ENCODE measurements around the gene ICA1.
"Not testable (repeated sequence)": the region's sequence is repeated elsewhere in the genome, so short reads cannot be mapped to it uniquely, and the experiment has no call there.

Gene ICA1

DNA sequence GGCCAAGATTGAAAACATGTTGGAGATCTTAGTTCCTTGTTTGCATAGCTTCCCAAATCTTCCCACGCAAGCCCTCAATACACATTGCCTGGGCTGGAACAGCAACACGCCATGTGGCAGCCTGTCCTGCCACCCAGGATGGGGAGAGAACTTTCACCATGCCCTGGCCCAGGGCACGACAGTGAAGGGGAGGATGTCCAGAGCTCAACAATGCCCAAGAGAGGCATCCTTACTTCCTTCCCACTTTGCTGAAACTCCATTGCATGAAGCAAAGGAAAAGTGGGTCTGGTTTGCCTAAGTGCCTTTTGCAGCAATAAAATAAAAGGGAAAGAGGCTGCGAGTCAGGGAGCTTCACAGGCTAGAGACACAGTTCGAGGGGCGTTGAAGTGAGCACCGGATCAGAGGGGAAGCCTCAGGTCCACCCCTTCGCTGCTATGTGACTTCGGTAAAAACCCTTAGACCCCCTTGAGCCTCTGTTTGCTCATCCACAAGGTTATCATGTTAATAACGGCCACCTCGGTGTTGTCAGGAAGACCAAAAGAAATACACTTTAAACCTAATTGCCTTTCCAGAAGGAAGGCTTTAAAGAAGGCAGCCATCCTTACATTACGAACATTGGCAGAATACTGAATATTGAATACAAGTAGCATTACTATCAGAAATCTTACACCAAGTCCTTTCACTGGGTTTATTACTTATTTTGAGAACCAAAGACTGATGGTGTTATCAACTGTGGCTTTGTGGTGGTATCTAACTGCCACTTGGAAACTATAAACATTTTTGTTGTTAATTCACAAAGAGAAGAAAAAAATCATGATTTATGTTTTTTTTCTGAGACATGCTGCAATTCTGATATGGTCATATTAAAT lies 133.3 kb downstream of the ICA1 start:
- DNase-seq: no peak

DNA sequence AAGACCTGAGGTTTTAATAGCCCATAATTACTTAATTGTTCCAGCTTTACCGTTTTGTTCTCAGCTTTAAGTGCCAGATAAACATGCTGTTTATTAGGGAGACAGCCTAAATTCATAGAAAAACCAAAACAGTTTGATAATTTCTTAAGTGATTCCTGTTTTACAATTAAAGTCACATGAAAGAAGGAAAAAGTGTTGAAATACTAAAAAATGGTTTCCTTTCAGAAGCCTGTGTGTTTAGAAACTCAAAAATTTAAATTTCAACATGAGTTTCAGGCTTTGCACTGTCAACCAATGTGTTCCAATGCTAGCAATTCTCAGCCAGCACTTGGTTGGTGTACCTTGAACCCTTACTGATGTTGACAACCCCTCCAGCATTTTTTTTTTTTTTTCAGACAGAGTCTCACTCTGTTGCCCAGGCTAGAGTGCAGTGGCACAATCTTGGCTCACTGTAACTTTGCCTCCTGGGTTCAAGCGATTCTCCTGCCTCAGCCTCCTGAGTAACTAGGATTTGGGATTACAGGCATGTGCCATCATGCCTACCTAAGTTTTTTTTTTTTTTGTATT lies 135.3 kb downstream of the ICA1 start:
- DNase-seq: no peak

DNA sequence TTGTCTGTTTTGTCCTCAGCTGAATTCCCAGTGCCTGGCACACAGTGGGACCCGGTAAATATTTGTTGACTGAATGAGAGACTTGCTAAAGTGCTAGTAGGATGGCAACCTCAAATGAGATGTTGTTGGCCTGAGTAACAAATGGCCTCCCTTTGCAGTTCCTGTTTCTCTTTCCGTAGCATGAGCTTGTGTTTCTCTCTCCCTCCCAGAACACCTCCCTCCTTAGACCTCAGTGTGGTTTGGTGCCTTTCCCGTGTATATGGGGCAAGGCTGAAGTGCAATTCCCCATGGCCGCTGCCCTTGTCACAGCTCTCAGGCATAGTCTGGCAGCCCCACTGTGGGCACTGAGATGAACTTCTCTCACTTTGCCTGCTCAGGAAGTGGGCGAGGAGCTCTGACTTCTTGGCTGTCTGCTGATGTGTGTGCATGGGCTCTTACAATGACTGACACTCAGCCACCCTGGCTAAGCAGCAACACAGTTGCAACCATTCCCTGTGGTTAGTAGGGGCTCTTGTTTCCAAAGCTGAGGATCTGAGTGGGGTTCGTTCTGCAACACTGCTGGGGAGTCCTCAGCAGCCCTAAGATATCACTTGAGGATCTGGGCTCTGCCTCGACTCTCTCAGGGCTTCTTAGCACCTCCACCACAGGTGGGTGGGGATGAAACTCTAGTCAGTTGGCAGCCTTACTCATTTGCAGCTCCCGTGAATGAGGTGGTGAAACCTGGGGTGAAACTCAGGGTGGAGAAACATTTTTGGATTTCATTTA lies 136.1 kb downstream of the ICA1 start:
- DNase-seq: no peak

DNA sequence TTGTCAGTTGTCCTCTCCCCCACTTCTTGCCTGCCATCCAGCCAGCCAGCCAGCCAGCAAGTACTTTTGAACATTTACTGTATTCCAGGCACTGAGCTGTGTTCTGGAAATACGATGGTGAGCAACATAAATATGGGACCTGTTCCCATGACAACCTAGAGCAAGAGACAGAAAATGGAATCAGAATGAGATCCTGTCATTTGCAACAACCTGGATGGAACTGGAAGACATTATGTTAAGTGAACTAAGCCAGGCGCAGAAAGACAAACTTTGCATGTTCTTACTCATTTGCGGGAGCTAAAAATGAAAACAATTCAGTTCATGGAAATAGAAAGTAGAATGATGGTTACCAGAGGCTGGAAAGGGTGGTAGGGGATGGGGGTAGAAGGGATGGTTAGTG lies 140.7 kb downstream of the ICA1 start:
- no peak for DNase-seq

DNA sequence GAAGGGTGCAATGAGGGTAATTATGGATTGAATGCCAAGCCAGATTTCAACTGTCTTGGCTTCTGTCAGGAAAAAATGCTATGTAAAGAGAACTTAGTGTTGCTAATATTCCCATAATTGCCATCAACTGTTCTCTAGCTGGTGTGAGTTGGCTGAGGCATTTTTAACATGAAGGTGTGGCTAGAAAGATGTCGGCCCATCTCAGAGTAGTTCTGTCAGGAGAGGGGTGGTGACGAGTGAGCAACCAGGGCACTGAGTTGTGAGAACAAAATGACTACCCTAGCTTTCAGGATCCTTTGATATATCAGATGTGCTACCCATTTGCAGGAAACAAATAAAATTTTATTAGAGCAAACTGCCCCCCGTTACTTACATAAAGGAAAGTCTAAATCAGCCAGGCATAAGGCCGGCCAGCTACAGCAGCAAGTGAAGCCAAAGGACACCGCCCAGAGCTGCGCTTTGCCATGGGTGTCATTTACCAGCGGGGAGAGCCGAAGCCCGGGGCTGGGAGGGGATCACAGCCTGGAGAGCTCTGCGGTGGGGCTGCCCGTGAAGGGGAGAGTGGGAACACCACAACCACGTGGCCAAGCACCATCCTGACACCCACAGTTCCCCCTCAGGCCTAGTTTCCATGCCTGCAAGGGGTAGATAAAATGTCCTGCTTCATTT lies 141.4 kb downstream of the ICA1 start:
- no peak for DNase-seq

DNA sequence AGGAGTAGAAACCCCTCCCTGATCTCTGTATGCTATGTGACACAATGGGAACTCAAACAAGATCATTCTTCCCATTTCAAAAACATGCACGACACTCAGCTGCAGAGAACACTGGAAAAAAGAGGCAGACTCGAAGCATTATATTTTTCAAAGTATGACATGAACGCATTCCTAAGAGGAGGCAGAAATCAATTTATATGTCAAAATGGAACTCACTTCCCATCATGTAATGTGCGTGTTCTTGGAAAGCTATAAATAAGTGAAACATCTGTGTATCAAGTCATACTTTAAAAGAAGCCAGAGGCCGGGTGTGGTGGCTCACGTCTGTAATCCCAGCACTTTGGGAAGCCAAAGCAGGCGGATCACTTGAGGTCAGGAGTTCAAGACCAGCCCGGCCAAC lies 142.7 kb downstream of the ICA1 start:
- no peak for DNase-seq

DNA sequence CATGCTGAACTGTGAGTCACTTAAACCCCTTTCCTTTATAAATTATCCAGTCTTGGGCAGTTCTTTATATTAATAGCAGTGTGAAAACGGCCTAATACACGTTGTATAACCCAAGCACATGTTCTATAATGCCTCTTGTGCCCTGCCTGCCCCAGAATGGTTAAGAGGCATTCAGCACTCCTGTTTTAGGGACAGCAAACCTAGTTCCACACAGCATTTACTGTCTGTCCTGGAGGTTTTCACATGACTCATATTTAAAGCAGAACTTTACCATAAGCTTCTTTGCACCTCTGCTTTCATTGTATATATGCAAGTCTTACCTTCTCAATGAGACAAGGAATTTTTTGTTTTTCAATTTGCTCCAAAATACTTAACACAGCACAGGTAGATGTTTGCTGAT lies 144.8 kb downstream of the ICA1 start:
- DNase-seq: no peak

DNA sequence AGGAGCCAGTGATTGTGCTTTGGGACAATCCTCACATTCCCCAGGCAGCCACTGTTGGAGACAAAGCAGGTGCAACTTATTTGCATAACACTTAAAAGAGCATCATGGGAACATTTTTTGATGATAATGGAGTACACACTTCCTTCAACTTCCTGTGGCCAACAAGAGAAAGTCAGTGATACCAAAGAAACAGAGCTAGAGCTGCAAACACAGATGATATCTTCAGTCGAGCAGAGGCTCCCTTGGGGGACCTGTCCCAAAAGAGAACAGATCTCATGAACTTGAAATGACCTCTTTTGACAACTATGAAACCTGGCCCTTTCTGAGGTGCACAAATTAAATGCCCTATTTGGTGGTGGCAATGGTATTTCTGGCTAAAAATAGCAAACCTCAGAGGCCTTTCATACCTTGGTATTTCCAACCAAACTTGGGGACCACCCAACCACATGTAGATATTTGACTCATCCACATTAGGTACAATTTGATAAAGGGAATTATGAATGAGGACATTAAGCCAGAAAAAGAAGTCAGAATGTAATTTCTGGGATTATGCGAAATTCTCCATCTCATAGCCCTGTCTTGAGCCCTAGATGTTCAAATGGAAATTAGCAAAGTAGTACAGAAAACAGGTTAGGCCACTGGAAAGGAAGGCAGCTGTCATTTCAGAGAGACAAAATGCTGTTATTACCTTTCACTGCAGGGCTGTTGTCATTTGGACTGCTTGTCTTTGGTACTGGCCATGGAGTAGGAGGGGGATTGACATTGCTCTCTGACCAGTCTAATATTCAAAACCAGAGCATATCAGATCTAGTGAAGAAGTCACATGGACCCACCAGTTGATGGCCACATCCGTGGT lies 146.2 kb downstream of the ICA1 start:
- no peak for DNase-seq

DNA sequence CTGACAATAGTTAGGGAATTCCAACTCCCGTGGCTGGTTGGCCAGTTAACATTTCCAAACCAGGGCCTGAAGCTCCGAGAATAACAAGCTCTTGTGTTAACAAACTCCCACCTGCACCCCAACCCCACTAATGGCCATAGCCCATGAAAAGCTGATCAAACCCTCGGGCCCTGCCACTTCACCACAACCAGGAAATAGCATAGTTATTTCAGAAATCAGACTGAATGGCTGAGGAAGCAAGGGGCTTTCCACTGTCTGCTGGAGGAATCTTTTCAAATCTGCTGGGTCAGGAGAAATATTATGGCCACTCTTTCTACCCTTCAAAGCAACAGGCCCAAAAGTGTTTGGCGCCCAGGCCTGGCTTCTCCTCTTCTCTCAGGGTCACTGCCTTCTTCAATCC lies 147.8 kb downstream of the ICA1 start:
- DNase-seq: no peak

DNA sequence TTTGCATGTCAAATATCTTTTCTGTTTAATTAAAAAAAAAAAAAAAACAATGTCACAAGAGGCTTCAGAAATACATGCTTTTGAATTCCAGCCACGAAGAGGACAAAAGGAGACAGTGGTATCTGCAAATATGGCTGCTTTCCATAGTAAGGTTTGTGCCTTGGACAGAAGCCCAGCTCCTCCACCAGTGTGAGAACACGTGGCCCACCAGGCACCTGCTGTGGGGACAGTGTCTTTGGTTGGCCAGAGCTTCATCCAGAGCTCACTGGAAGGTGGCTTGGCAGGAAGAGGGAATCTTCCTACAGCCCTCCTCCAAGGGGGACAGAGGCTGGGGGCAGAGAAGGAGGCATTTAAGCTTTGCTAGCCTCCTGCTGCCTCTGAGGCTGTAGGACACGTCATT lies 148.8 kb downstream of the ICA1 start:
- no peak for DNase-seq

DNA sequence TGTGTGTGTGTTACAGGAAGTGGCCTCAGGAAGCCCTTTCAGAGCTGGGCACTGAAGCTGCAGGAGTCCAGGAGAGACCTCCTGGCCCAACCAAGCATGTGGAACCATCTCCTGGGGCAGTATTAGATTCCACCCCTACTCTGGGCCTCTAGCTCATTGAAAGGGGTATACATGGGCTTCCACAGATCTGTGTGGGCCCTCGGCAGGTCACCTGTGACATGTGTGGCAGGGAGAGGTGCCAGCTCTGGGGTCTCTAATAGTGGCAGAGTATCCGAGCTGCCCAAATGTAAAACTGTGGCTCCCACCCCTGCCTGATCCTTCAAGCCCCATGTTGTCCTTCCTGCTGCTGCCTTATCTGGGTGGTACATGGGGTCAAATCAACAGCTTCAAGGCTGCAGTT lies 149.3 kb downstream of the ICA1 start:
- DNase-seq: no peak

DNA sequence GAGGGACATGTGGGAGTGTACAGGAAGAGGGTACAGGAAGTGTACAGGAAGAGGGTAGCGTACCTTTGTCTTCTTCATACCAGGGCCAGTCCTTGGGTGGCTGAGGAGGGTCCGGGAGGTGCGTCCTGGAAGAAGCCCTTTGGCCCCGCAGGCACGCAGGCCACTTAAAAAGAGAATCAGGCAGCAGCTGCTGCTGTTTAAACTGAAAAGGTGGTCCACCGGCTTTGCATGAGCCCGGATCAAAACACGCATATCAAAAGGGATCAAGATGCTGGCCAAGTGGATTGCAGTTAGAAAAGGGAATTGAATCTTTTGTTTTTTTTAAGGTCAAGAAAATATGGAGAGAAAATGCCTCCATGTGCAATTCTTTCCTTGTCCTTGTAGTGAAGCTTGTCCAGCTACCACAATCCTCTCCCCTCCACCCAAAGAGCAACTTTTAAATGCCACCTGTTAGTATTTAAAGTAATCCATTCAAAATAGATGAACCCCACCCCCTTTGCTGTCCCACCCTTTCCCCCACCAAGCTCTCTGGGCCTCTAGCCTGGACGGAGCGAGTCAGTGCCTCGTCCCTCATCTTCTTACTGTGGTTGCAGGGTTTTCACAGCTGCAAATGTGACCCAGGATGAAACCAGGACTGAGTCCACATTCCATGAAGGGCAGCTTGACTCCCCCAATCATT lies 150.5 kb downstream of the ICA1 start:
- no peak for DNase-seq

DNA sequence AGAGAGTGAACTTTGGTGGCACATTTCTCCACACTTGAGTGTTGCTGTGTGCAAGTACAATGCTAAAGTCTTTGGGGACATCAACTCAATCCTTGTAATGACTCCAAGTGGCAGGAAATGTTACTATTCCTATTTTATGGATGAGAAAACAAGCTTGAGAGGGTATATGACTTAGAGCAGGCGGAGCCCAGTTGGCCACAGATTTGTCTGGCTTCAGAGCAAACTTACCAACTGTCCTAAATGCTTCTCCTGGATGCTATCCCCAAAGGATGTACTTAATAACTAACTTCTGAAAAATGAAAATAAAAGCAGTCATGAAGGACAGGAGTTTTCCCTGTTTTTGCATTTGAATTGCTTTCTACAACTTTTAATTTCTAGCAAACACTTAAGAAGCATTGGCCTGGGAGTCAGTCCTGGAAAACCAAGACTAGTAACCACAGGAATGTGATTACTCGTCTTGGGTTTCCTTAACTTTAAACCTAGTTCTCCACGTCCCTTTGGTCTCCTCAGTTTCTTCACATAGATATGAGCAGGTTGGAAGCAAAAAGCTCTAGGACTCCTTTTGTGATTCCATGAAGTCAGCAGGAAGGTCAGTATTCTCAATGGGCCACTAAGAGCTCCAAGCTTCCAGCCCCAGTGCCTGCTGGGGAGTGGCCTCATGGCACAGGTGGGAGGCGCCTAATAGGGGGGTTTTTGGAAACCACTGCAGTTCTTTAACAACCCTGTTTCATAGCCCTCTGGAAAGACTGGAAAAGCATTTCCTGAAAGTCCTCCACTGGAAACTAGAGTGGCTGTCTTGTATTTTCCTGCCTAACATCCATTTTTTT lies 152.6 kb downstream of the ICA1 start:
- DNase-seq: no peak

DNA sequence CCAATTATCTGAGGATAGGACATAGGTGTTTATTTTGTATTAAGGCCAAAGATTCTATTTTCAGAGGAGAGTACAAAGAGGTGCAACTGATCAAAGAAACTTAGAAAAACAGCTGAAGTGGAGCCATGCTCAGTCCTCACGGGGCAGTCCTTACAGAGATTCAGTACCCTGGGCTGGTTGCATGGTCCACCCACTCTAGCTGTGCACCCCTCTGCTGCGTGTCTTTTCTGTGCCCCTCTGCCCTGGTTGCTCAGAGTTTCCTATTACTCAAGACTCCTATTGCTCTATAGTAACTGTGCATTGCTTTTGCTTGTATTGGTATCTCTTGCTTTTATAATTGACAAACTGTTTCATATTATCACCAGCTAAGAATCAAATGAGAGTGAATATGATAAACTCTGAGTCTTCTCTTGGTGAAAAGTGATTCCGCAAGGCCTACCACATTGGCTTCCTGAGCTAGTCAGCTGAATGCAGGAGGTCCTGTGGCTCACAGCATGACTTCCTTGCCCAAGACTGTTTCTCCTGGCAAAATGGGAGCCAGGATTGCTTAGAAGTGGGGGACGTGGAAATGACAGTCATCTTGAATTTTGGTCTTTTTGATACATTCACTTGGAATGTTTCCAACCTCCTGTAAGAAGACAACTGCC lies 156.4 kb downstream of the ICA1 start:
- no peak for DNase-seq

DNA sequence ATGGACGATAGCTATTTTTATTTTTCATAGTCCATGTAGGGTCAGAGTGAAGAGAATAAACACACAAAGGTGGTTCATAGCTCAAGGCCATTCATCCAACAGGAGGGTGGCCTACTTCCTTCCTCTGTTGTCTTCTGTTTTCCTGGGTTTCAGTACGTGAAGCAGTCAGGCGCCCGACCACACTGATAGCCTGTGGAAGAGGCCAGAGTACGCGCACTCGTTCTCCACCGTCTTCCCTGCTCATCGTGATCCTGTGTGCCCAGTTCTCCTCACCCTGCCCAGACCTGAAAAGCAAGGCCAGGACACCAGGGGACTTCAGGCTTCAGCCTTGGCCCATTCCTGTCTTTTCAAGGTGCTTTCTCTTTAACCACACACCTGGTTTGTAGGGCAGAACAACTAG lies 158.7 kb downstream of the ICA1 start:
- DNase-seq: no peak

DNA sequence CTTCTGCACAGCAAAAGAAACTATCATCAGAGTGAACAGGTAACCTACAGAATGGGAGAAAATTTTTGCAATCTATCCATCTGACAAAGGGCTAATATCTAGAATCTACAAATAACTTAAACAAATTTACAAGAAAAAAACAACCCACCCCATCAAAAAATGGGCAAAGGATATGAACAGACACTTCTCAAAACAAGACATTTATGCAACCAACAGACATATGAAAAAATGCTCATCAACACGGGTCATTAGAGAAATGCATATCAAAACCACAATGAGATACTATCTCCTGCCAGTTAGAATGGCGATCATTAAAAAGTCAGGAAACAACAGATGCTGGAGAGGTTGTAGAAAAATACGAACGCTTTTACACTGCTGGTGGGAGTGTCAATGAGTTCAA lies 160.7 kb downstream of the ICA1 start:
- DNase-seq: not testable (repeated sequence)

DNA sequence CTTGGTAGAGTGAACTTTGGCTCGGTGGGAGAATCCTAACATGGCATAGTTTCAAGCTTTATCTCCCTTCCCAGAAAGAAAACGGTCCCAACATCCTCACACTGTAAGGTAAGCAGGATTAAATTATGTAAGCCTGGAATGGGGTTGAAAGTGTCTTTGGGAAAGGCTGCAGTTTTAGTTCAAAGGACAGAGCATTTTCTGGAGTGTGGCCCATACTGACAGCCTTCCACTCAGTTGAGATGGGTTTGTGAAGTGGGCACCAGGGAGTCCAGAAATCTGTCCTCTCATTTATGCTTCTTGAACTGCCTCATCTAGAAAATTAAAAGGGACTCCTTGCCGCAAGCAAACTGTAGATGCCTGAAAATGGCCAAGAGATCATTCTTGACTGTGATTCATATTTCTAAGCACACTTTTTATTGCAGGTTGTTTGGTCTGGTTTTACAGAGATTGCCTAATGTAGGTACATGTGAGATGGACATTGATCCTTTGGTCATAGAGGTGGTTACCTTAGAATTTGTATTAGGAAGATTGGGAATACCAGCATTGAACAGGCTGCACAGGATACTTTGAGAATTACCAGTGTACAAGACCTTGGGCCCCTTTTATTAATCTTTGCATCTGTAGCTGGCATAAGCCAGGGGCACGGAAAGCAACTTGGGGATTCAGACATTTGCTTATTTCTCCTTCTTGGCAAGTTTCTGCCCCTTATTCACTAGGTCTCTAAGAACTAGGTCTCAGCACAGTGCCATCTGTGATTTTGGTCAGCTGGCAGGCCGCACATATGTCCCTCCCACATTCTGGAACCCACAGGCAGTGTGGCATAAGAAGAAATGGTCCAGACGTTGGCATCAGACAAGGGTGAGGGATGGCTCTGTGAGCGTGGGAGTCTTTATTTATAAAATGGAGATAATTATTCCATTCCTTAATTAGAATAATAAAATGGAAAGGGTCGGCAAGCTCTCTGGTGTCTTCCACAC lies 167.5 kb downstream of the ICA1 start:
- DNase-seq: no peak

DNA sequence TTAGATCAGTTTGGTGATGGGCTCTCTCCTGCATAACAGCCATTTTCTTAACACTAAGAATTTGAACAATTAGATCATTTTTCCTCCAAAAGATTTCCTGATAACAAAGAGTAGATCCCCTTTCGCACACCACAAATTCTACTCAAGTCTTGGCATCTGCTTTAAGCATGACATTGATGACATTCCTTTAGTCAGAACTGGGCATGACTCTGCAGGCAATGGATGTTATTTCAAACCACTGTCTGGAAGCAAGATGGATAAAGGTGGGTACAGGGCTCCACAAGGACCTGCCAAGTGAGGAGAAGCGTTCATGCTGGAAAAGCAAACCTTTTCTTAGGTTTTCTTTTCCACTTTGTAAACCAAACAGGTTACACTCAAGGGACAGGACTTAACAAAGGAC lies 169.8 kb downstream of the ICA1 start:
- DNase-seq: no peak
